Peyer's patch (tissue), 4 donors: ENCODE measurements around the gene WDR83.

Experiments
- CTCF ChIP-seq, 6 experiments: fragments of 450-650 bp in 4 of 6; fragments of 200-600 bp in 2 of 6; sonication (generic) in 1 of 6; IDR thresholded peaks; one replicate each; pipeline ENCODE4 v1.5.1; 2017 to 2019; ENCODE audit warnings: antibody characterized with exemption in 6 of 6, mild to moderate bottlenecking in 3 of 6, moderate library complexity in 1 of 6
- POLR2A ChIP-seq, 2 donors: fragments of 450-650 bp; IDR thresholded peaks; one replicate each; pipeline ENCODE4 v1.5.1; 2017; ENCODE audit warnings: antibody characterized with exemption in 2 of 2, mild to moderate bottlenecking in 2 of 2, moderate library complexity in 2 of 2

DNA sequence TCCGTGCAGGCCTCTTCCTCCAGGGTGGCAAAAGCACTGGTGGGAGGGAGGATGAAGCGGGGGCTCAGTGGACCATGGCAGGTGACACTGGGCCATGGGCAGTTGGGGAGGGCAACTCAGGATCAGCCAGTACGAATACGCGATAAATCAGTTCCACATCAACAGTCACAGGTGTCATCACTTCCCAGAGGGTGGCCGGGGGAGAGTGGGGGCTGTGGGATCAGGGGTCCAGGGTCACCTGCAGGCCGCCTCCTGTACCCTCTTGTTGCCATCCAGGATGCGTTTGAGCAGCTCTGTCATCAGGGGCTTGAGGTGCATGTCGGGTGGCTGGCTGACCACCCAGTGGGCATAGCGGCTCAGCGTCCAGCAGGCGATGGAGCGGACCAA, 39.7 kb downstream of the WDR83 start:
- TF ChIP-seq CTCF (IDR thresholded peaks at IDR 0.05) = no peak
- TF ChIP-seq POLR2A (IDR thresholded peaks at IDR 0.05) = no peak
